Panc1 (cell line): ENCODE measurements around the gene FCRL4. TPM values are rescaled to one million over a fixed set of nuclear protein-coding genes. Genes with fewer than 3 reads are reported as not detected.
A peak's percentile ranks its signal among the peaks of the same experiment; 100 is the strongest.

ENCODE experiments used
- ATAC-seq: fragments of 200-7000 bp; cut with Tn5 transposase; 2 replicates; pipeline ENCODE4 v1.9.1; 2020; ENCODE audit warnings: mild to moderate bottlenecking, moderate library complexity
- BruUV-seq: library from RNA; stranded (reverse); fragments of 400-500 nt; replicated peaks from 2 replicates; lab custom pipeline; 2021; lab: Mats Ljungman, UMichigan
- CTCF ChIA-PET: fragments of 300-600 bp; sonication (Branson Sonifier 250); formaldehyde crosslinking; loops from one replicate; lab custom pipeline; 2022; ENCODE audit warnings: antibody characterized with exemption; lab: Charles Lee
- POLR2A ChIA-PET: fragments of 300-600 bp; sonication (Branson Sonifier 250); formaldehyde crosslinking; loops from one replicate; lab custom pipeline; 2022; ENCODE audit warnings: antibody characterized with exemption; lab: Charles Lee
- DNase-seq: peaks from one replicate; pipeline ENCODE4 v3.0.0-alpha.2; 2010; ENCODE audit warnings: low read depth, low spot score
- H3K27ac ChIP-seq: 2 replicates; pipeline ENCODE4 v1.5.1; 2011; ENCODE audit warnings: mild to moderate bottlenecking, low read length, inconsistent platforms
- H3K27me3 ChIP-seq: fragments of 200-500 bp; sonication (Bioruptor generic); 2 replicates; pipeline ENCODE4 v1.6.0; 2014; ENCODE audit warnings: low read length, inconsistent platforms; ENCODE audit not compliant: control insufficient read depth, insufficient read depth
- H3K36me3 ChIP-seq: fragments of 200-500 bp; sonication (Bioruptor generic); 2 replicates; pipeline ENCODE4 v1.5.1; 2014; ENCODE audit warnings: inconsistent platforms, mild to moderate bottlenecking, low read length, moderate library complexity; ENCODE audit not compliant: control insufficient read depth, insufficient read depth
- H3K4me1 ChIP-seq: 2 replicates; pipeline ENCODE4 v1.5.1; 2011; ENCODE audit warnings: inconsistent platforms, mild to moderate bottlenecking, low read length, moderate library complexity; ENCODE audit not compliant: control insufficient read depth, insufficient read depth
- H3K4me3 ChIP-seq, 2 experiments: 2 replicates each; pipeline ENCODE4 v1.5.1; 2011 to 2012; ENCODE audit warnings: low read depth in 2 of 2, low read length in 2 of 2, mild to moderate bottlenecking in 2 of 2, inconsistent platforms in 1 of 2, moderate library complexity in 1 of 2
- H3K9me3 ChIP-seq: fragments of 200-500 bp; sonication (Bioruptor generic); 2 replicates; pipeline ENCODE4 v1.5.1; 2014; ENCODE audit warnings: low read depth, mild to moderate bottlenecking, inconsistent platforms, low read length, moderate library complexity; ENCODE audit not compliant: control insufficient read depth, insufficient read depth
- POLR2AphosphoS5 ChIP-seq: IDR thresholded peaks from 2 replicates; pipeline ENCODE4 v1.6.1; 2012; ENCODE audit warnings: mild to moderate bottlenecking, low read depth, low read length, moderate library complexity
- SIN3A ChIP-seq: IDR thresholded peaks from 2 replicates; pipeline ENCODE4 v1.6.1; 2012; ENCODE audit warnings: low read depth, mild to moderate bottlenecking, low read length, moderate library complexity, borderline replicate concordance; ENCODE audit not compliant: insufficient read depth
- TCF7L2 ChIP-seq: IDR thresholded peaks from 2 replicates; pipeline ENCODE4 v1.6.1; 2011; ENCODE audit warnings: mild to moderate bottlenecking, low read depth, low read length, inconsistent platforms
- in situ Hi-C: cut with HindIII; loops from 2 replicates; pipeline ENCODE4 v1.10.0; 2016; ENCODE audit warnings: low sequenced_read_pairs, low pct_unique_long_range_greater_than_20kb
- intact Hi-C: fragments of 100-400 bp; cut with micrococcal nuclease; formaldehyde crosslinking; loops from one replicate; pipeline ENCODE4 v1.10.0; 2022; ENCODE audit not compliant: unreplicated experiment
- total RNA-seq: library from RNA; stranded (reverse); gene quantifications from one replicate; pipeline ENCODE4 v1.2.1, GENCODE V29; 2021; ENCODE audit not compliant: unreplicated experiment
- TF ChIP-seq, protein P1 (sequence below), 2 experiments: IDR thresholded peaks; 2 replicates each; pipeline ENCODE4 v1.6.1; 2011 to 2012; ENCODE audit warnings: low read depth in 2 of 2, control low read depth in 1 of 2, low read length in 1 of 2, mild to moderate bottlenecking in 1 of 2, moderate library complexity in 1 of 2; ENCODE audit not compliant: insufficient read depth in 1 of 2
- TF ChIP-seq, protein P2 (sequence below): fragments of 450-650 bp; IDR thresholded peaks from 2 replicates; pipeline ENCODE4 v1.5.1; 2017; ENCODE audit warnings: mild to moderate bottlenecking

FCRL4 gene
- total RNA-seq, 1 experiment from 2014 or later: not detected

DNA sequence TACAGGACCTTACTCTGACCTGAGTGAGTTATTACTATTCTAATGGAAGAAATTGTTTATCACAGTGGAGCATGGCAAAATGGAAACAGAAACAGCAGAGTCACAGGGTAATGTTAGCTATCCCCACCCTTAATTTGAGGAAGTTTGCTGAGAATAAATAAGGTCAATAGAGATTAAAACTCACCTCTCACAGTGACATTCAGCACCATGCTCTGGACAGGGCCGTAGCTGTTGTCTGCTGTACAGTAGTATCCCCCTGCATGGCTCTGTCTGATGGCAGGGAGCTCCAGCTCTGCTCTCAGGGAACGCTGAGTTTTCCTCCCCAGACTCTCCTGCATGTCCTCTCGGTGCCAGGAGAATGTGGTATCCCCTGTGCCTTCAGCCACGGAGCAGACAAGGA is 11.9 kb downstream of the FCRL4 start:
- intact Hi-C loops (loop anchor here (10.0 kb wide), 2 partner anchors 369 to 539 kb away; a partner anchor contains a TSS), in situ Hi-C loops (no loop called here)
- POLR2A ChIA-PET: no interaction called here

DNA sequence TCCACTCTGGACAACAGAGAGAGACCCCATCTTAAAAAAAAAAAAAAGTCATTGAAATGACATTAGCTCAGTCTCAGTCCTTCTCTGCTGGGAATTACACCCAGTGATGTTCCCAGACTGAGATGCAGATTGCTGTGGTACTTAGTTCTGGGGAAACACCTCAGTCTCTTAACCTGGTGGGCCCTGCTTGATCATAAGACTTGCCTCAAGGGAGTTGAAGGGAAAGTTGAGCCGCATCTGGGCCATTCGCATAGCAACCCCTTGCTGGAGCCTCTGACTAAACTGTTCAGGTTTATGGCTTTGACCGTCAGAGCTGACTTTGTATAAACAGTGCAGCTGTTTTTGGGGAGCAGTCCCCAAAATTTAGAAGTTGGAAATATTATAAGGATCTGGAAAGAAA is 13.4 kb downstream of the FCRL4 start:
- no peak for DNase-seq
- no peak for ATAC-seq
- TF ChIP-seq, protein P1, sequence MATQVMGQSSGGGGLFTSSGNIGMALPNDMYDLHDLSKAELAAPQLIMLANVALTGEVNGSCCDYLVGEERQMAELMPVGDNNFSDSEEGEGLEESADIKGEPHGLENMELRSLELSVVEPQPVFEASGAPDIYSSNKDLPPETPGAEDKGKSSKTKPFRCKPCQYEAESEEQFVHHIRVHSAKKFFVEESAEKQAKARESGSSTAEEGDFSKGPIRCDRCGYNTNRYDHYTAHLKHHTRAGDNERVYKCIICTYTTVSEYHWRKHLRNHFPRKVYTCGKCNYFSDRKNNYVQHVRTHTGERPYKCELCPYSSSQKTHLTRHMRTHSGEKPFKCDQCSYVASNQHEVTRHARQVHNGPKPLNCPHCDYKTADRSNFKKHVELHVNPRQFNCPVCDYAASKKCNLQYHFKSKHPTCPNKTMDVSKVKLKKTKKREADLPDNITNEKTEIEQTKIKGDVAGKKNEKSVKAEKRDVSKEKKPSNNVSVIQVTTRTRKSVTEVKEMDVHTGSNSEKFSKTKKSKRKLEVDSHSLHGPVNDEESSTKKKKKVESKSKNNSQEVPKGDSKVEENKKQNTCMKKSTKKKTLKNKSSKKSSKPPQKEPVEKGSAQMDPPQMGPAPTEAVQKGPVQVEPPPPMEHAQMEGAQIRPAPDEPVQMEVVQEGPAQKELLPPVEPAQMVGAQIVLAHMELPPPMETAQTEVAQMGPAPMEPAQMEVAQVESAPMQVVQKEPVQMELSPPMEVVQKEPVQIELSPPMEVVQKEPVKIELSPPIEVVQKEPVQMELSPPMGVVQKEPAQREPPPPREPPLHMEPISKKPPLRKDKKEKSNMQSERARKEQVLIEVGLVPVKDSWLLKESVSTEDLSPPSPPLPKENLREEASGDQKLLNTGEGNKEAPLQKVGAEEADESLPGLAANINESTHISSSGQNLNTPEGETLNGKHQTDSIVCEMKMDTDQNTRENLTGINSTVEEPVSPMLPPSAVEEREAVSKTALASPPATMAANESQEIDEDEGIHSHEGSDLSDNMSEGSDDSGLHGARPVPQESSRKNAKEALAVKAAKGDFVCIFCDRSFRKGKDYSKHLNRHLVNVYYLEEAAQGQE (IDR thresholded peaks at IDR 0.05; ENCODE audit: insufficient read depth in 1 of 2, low read depth in 2 of 2, low read length in 1 of 2): no peak
- no peak for TF ChIP-seq POLR2AphosphoS5
- TF ChIP-seq, protein P2, sequence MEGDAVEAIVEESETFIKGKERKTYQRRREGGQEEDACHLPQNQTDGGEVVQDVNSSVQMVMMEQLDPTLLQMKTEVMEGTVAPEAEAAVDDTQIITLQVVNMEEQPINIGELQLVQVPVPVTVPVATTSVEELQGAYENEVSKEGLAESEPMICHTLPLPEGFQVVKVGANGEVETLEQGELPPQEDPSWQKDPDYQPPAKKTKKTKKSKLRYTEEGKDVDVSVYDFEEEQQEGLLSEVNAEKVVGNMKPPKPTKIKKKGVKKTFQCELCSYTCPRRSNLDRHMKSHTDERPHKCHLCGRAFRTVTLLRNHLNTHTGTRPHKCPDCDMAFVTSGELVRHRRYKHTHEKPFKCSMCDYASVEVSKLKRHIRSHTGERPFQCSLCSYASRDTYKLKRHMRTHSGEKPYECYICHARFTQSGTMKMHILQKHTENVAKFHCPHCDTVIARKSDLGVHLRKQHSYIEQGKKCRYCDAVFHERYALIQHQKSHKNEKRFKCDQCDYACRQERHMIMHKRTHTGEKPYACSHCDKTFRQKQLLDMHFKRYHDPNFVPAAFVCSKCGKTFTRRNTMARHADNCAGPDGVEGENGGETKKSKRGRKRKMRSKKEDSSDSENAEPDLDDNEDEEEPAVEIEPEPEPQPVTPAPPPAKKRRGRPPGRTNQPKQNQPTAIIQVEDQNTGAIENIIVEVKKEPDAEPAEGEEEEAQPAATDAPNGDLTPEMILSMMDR: no peak
- no peak for TF ChIP-seq SIN3A
- no peak for TF ChIP-seq TCF7L2
- Histone ChIP-seq H3K27me3 (peaks cover 10% of the 10 kb centered on the region), H3K27ac (no peak overlapping the region), H3K9me3 (no peaks in the 10 kb centered on the region), H3K36me3 (no peaks in the 10 kb centered on the region), H3K4me3 (no peak overlapping the region), H3K4me1 (no peaks in the 10 kb centered on the region)
- ChIA-PET POLR2A (interaction anchor here (0.7 kb wide), 1 partner anchor 490 kb away, joined by 3 read pairs; no protein-coding TSS in a partner anchor), CTCF (interaction anchor here (0.9 kb wide), 1 partner anchor 28 kb away, joined by 3 read pairs; no protein-coding TSS in a partner anchor)
- intact Hi-C loops (loop anchor here (10.0 kb wide), 2 partner anchors 370 to 540 kb away; a partner anchor contains a TSS), in situ Hi-C loops (no loop called here)
- no TSS peak for BruUV-seq

More for the DNA sequence above, 11.9 kb downstream of the FCRL4 start:
- TF ChIP-seq, protein P1 (IDR thresholded peaks at IDR 0.05; ENCODE audit: insufficient read depth in 1 of 2, low read depth in 2 of 2, low read length in 1 of 2): 0 out of 4 replicates have a peak, but pooled peaks of 1 of the 2 experiments have one; percentile 16
- TF ChIP-seq POLR2AphosphoS5: no peak
- Histone ChIP-seq H3K27me3 (peaks cover 10% of the 10 kb centered on the region), H3K27ac (no peak overlapping the region), H3K4me1 (no peaks in the 10 kb centered on the region), H3K4me3 (no peak overlapping the region), H3K9me3 (no peaks in the 10 kb centered on the region), H3K36me3 (no peaks in the 10 kb centered on the region)
- ATAC-seq (no peak; the same call in 1 of the 2 replicates), DNase-seq (no peak)
- no TSS peak for BruUV-seq
- CTCF ChIA-PET: no interaction called here
